Cortex of kidney (tissue), 1 donor: ENCODE data around the gene ALKBH8.
"Not testable (repeated sequence)": the region's sequence is repeated elsewhere in the genome, so short reads cannot be mapped to it uniquely, and the experiment has no call there.

ENCODE experiments used
- DNase-seq: peaks from one replicate; lab custom pipeline; 2025; lab: John Stamatoyannopoulos, UW

Gene ALKBH8

GRCh38 chr11:107577346-107577711 is 11.8 kb upstream of the ALKBH8 start:
- no peak for DNase-seq

- not testable (repeated sequence) for DNase-seq
Observed at GRCh38 chr11:107576497-107577345, 11.2 kb upstream of the ALKBH8 start.

GRCh38 chr11:107573438-107573837 is 7.9 kb upstream of the ALKBH8 start:
- DNase-seq, result no peak

GRCh38 chr11:107570015-107570414 is 4.5 kb upstream of the ALKBH8 start:
- no peak for DNase-seq

GRCh38 chr11:107567739-107568335 is 2.3 kb upstream of the ALKBH8 start:
- DNase-seq, result no peak

GRCh38 chr11:107566569-107566968 is 1.0 kb upstream of the ALKBH8 start:
- DNase-seq, result no peak

GRCh38 chr11:107565955-107566501 is 493 bp upstream of the ALKBH8 start:
- DNase-seq, result not testable (repeated sequence)

- no peak for DNase-seq
Observed at GRCh38 chr11:107564877-107565218, 687 bp downstream of the ALKBH8 start.

GRCh38 chr11:107563702-107564101 is 1.8 kb downstream of the ALKBH8 start:
- DNase-seq, result no peak

- no peak for DNase-seq
Observed at GRCh38 chr11:107562647-107563208, 2.8 kb downstream of the ALKBH8 start.

- DNase-seq, result no peak
Observed at GRCh38 chr11:107561688-107562087, 3.8 kb downstream of the ALKBH8 start.

- no peak for DNase-seq
Observed at GRCh38 chr11:107550304-107550703, 15.2 kb downstream of the ALKBH8 start.

- DNase-seq, result no peak
Observed at GRCh38 chr11:107549954-107550285, 15.6 kb downstream of the ALKBH8 start.

- no peak for DNase-seq
Observed at GRCh38 chr11:107549253-107549953, 16.1 kb downstream of the ALKBH8 start.

GRCh38 chr11:107547961-107548360 is 17.6 kb downstream of the ALKBH8 start:
- DNase-seq, result no peak

- no peak for DNase-seq
Observed at GRCh38 chr11:107545101-107545514, 20.4 kb downstream of the ALKBH8 start.

GRCh38 chr11:107538821-107539220 is 26.7 kb downstream of the ALKBH8 start:
- DNase-seq, result no peak

GRCh38 chr11:107538239-107538638 is 27.3 kb downstream of the ALKBH8 start:
- no peak for DNase-seq

GRCh38 chr11:107537155-107537554 is 28.4 kb downstream of the ALKBH8 start:
- DNase-seq, result not testable (repeated sequence)

GRCh38 chr11:107526197-107526596 is 39.3 kb downstream of the ALKBH8 start:
- no peak for DNase-seq

GRCh38 chr11:107508858-107509244 is 56.7 kb downstream of the ALKBH8 start:
- DNase-seq, result no peak

- no peak for DNase-seq
Observed at GRCh38 chr11:107508201-107508857, 57.2 kb downstream of the ALKBH8 start.
